GM12891 (cell line): ENCODE results near the gene NTN4.

Experiments used
- POLR2A ChIP-seq: IDR thresholded peaks from 2 replicates; pipeline ENCODE4 v1.6.1; 2011; ENCODE audit warnings: low read depth, low read length, control low read depth
- POLR2AphosphoS5 ChIP-seq: IDR thresholded peaks from 2 replicates; pipeline ENCODE4 v1.6.1; 2011; ENCODE audit warnings: low read depth, low read length, control low read depth
- TAF1 ChIP-seq: IDR thresholded peaks from 2 replicates; pipeline ENCODE4 v1.6.1; 2011; ENCODE audit warnings: low read depth, low read length, control low read depth

DNA sequence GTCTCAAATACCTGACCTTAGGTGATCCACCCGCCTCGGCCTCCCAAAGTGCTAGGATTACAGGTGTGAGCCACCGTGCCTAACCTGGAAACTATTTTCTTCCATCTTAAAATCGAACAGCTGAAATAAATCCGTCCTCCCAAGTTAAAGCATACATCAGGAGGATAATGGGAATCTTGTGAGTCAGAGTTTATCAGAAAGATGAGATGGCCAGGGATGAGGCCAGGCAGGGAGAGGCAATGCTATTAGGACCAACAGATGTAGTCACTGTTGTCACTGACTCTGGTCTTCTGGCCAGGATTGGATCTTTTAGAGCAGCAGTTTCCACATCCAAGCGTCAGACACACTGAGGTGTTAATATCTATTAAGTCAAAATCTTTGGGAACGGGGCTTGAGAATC is 177.5 kb downstream of the NTN4 start:
- TF ChIP-seq POLR2A: no peak
- TF ChIP-seq POLR2AphosphoS5: no peak
- TF ChIP-seq TAF1: no peak
